ENCODE measurements around the gene ADH1A.
"Not testable (repeated sequence)": the region's sequence is repeated elsewhere in the genome, so short reads cannot be mapped to it uniquely, and the experiment has no call there.

- not testable (repeated sequence) for TF ChIP-seq CTCF (IDR thresholded peaks at IDR 0.05; ENCODE audit: poor library complexity); EZH2 (IDR thresholded peaks at IDR 0.05; ENCODE audit: borderline replicate concordance)
Measured at GRCh38 chr4:99233397-99233796, 57.4 kb downstream of the ADH1A start.

Measured in hepatocyte (in vitro differentiated cells).